ENCODE measurements around the gene ARSI. TPM values are rescaled to one million over a fixed set of nuclear protein-coding genes. Genes with fewer than 3 reads are reported as not detected.

Gene ARSI
- total RNA-seq, 3 donors from 2014 or later = 0.48 to 1.3 (median 0.98) TPM

- H3K9me3 ChIP-seq = no peaks in the 10 kb centered on the region
- H3K27me3 ChIP-seq = no peaks in the 10 kb centered on the region
- H3K4me3 ChIP-seq = no peak overlapping the region
- TF ChIP-seq POLR2A (IDR thresholded peaks at IDR 0.05) = no peak
- TF ChIP-seq, protein P1, sequence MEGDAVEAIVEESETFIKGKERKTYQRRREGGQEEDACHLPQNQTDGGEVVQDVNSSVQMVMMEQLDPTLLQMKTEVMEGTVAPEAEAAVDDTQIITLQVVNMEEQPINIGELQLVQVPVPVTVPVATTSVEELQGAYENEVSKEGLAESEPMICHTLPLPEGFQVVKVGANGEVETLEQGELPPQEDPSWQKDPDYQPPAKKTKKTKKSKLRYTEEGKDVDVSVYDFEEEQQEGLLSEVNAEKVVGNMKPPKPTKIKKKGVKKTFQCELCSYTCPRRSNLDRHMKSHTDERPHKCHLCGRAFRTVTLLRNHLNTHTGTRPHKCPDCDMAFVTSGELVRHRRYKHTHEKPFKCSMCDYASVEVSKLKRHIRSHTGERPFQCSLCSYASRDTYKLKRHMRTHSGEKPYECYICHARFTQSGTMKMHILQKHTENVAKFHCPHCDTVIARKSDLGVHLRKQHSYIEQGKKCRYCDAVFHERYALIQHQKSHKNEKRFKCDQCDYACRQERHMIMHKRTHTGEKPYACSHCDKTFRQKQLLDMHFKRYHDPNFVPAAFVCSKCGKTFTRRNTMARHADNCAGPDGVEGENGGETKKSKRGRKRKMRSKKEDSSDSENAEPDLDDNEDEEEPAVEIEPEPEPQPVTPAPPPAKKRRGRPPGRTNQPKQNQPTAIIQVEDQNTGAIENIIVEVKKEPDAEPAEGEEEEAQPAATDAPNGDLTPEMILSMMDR (IDR thresholded peaks at IDR 0.05) = no peak
- no peak for TF ChIP-seq POLR2AphosphoS5 (IDR thresholded peaks at IDR 0.05)
- intact Hi-C loops (cut with DNase I; ENCODE audit: low total_unique reads) = no loop called here
- H3K4me1 ChIP-seq = no peaks in the 10 kb centered on the region
- no peak for DNase-seq (ENCODE audit: low spot score in 2 of 2)
- H3K36me3 ChIP-seq = no peaks in the 10 kb centered on the region
- H3K27ac ChIP-seq = no peak overlapping the region
These were observed 46.2 kb downstream of the ARSI start for GRCh38 chr5:150256410-150257064.

DNA sequence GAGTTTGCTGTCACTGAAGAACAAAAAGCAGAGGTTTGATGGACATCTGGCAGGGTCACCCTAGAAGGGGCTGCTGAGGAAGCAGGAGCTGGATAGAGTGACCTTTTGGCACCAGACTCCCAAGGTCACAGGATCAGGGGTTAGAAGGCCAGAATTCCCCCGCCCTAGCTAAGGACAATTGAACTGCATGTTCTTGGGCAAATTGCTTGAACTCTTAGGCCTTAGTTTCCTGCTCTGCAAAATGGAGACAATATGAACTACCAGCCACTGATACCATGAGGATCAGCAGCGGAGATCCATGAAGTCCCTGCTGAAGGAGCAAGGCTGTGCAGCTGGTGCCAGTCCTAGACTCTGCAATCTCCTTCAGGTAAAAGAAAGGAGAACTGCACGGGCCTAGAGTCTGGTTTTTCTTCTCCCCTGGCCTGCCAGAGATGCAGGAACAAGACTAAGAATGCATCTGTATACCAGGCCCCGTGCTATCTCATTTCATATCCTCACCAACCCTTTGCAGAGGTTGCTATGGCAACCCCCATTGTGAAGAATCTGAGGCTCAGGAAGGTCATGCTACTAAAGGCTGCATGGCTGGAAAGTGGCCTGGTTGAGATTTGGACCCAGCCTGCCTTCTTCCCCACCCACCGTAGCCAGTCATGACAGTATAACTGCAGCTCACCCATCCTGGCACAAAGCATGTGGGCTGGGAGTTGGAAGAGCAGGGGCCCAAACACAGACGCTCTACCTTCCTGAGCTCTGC, 46.9 kb downstream of the ARSI start:
- DNase-seq (ENCODE audit: low spot score in 2 of 2) = no peak

GRCh38 chr5:150254774-150255173, 47.9 kb downstream of the ARSI start:
- Histone ChIP-seq H3K27me3 (no peaks in the 10 kb centered on the region), H3K9me3 (no peaks in the 10 kb centered on the region), H3K4me3 (no peak overlapping the region), H3K27ac (no peak overlapping the region), H3K36me3 (no peaks in the 10 kb centered on the region), H3K4me1 (no peaks in the 10 kb centered on the region)
- TF ChIP-seq POLR2A (IDR thresholded peaks at IDR 0.05) (no peak), POLR2AphosphoS5 (IDR thresholded peaks at IDR 0.05) (no peak)
- TF ChIP-seq, protein P1 (IDR thresholded peaks at IDR 0.05) = no peak
- no peak for DNase-seq (ENCODE audit: low spot score in 2 of 2)
- intact Hi-C loops (cut with DNase I; ENCODE audit: low total_unique reads) = loop anchor here (5.0 kb wide), 1 partner anchor 443 kb away; no protein-coding TSS in a partner anchor

More for the DNA sequence above, 46.9 kb downstream of the ARSI start:
- H3K27me3 ChIP-seq = no peaks in the 10 kb centered on the region
- H3K27ac ChIP-seq = no peak overlapping the region
- intact Hi-C loops (cut with DNase I; ENCODE audit: low total_unique reads) = no loop called here
- no peaks in the 10 kb centered on the region for H3K4me1 ChIP-seq
- H3K9me3 ChIP-seq = no peaks in the 10 kb centered on the region
- TF ChIP-seq, protein P1 (IDR thresholded peaks at IDR 0.05) = no peak
- TF ChIP-seq POLR2AphosphoS5 (IDR thresholded peaks at IDR 0.05) = no peak
- no peak for TF ChIP-seq POLR2A (IDR thresholded peaks at IDR 0.05)
- no peaks in the 10 kb centered on the region for H3K36me3 ChIP-seq
- no peak overlapping the region for H3K4me3 ChIP-seq

DNA sequence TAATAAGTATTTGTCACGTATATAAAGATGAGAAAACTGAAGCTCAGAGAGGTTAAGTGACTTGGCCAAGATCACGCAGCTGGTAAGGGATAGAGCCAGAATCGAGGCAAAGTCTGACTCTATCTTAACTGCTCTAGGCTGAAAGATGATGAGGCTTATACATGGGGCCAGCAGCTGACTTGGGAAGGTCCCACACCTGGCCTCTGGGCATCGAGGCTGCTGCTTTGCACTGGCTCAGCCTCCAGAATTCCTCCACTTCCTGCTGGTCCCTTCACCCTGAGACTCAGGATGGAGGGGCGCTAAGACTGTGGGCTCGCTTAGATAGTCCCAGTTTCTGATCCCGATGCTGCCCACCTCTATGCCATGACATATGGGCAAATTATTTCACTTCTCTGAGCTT, 48.3 kb downstream of the ARSI start:
- H3K27me3 ChIP-seq = no peaks in the 10 kb centered on the region
- H3K27ac ChIP-seq = no peak overlapping the region
- no peaks in the 10 kb centered on the region for H3K4me1 ChIP-seq
- no peak overlapping the region for H3K4me3 ChIP-seq
- H3K9me3 ChIP-seq = no peaks in the 10 kb centered on the region
- intact Hi-C loops (cut with DNase I; ENCODE audit: low total_unique reads) = loop anchor here (5.0 kb wide), 1 partner anchor 443 kb away; no protein-coding TSS in a partner anchor
- TF ChIP-seq, protein P1 (IDR thresholded peaks at IDR 0.05) = no peak
- TF ChIP-seq POLR2A (IDR thresholded peaks at IDR 0.05) = no peak
- DNase-seq (ENCODE audit: low spot score in 2 of 2) = no peak
- no peaks in the 10 kb centered on the region for H3K36me3 ChIP-seq
